Measurements from ENCODE around the gene ZG16B. TPM values are rescaled to one million over a fixed set of nuclear protein-coding genes. Genes with fewer than 3 reads are reported as not detected.
A peak's percentile ranks its signal among the peaks of the same experiment; 100 is the strongest.

Gene ZG16B
- total and polyA plus RNA-seq, 2 of the 8 experiments (the other 6 are each of a cell fraction or from before 2014, with no cell fraction given): 0.11 TPM; not detected in 1

DNA sequence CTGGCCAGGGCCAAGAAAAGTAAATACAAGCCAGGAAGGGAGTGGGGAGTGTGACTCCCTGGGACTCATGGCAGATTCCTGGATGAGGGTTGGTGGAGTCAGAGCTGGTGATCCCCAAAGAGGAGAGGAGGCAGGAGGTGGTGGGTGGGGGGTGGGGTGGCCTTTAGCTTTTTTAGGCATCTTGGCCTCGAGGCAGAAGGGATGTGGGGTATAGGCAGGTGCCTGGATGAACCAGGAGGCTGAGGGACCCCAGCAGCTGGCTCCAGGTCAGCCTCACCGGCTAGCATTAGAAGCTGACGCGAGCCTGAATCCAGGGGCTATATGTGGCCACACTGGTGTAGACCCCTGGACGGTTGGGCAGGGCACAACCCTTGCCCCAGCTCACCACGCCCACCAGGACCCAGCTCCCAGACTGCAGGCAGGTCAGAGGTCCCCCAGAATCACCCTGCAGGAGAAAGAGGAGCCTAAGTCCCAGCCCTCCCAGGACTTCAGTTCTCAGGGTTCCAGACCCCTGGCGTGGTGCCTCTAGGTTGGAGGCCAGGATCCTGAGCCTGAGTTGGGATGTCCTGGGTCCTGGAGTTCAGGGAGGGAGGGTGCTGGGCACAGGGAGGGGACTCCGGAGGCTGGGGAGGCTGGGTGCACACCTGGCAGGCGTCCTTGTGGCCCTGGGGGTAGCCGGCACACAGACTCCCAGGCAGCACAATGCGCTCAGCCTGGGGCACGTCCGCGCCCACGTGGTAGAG lies 45.6 kb upstream of the ZG16B start:
- POLR2A ChIA-PET (ENCODE audit: partially characterized antibody): interaction anchor here (0.5 to 2.8 kb wide), 12 partner anchors 7 to 818 kb away, joined by 3 to 28 read pairs (median 4); partner anchors contain the start of genes ELOB, RNF151 and SRRM2
- no peak overlapping the region; a peak in 1 of 8 replicates for H3K4me3 ChIP-seq (ENCODE audit: extremely low read depth in 1 of 4, insufficient read depth in 2 of 4, low read depth in 3 of 4, low read length in 4 of 4)
- TF ChIP-seq SP1 (IDR thresholded peaks at IDR 0.05; ENCODE audit: low read depth, low read length): no peak
- no peak for TF ChIP-seq ZNF274 (IDR thresholded peaks at IDR 0.05; ENCODE audit: borderline replicate concordance, extremely low read depth, low read length)
- TF ChIP-seq POLR2A (IDR thresholded peaks at IDR 0.05; ENCODE audit: control extremely low read depth in 1 of 2, low read depth in 2 of 2, low read length in 2 of 2): no peak
- TF ChIP-seq SP4 (IDR thresholded peaks at IDR 0.05; ENCODE audit: low read length): no peak
- TF ChIP-seq RBBP5 (IDR thresholded peaks at IDR 0.05; ENCODE audit: borderline replicate concordance, low read depth, low read length): no peak
- TF ChIP-seq KDM5A (IDR thresholded peaks at IDR 0.05; ENCODE audit: low read length): no peak
- TF ChIP-seq BCL11A (IDR thresholded peaks at IDR 0.05; ENCODE audit: low read depth in 2 of 2, low read length in 2 of 2): no peak
- TF ChIP-seq SP2 (IDR thresholded peaks at IDR 0.05; ENCODE audit: low read length): no peak
- no peak for TF ChIP-seq RFX5 (IDR thresholded peaks at IDR 0.05; ENCODE audit: borderline replicate concordance, low read depth, low read length)
- no peak for TF ChIP-seq CEBPB (IDR thresholded peaks at IDR 0.05; ENCODE audit: low read depth, low read length)
- TF ChIP-seq TAF1 (IDR thresholded peaks at IDR 0.05; ENCODE audit: low read depth, low read length): no peak
- TF ChIP-seq FOSL1 (IDR thresholded peaks at IDR 0.05; ENCODE audit: insufficient read depth, low read depth, low read length): no peak
- TF ChIP-seq CBX8 (IDR thresholded peaks at IDR 0.05; ENCODE audit: borderline replicate concordance, low read depth, low read length): no peak
- no peak for TF ChIP-seq EGR1 (IDR thresholded peaks at IDR 0.05; ENCODE audit: borderline replicate concordance, low read depth, low read length)

More for the DNA sequence above, 45.6 kb upstream of the ZG16B start:
- peak overlapping the region; percentile 68; the same call in 1 of the 2 replicates for H4K8ac ChIP-seq (ENCODE audit: extremely low read depth, insufficient read depth, low read length)
- no peak overlapping the region for H3K23ac ChIP-seq (ENCODE audit: insufficient read length)
- H2BK12ac ChIP-seq (ENCODE audit: low read depth, low read length): no peak overlapping the region
- no peak overlapping the region; a peak in 1 of 7 replicates for H3K9ac ChIP-seq (replicated peaks in 1 of 4; ENCODE audit: extremely low read depth in 1 of 4, low read depth in 3 of 4, low read length in 3 of 4)
- peaks cover 0 to 3% (median 0%) of the 10 kb centered on the region in 4 experiments; a peak in 2 of 7 replicates for H3K27me3 ChIP-seq (replicated peaks in 1 of 4; ENCODE audit: control insufficient read depth in 3 of 4, extremely low read depth in 1 of 4, insufficient read depth in 3 of 4, low read length in 3 of 4)
- H4K5ac ChIP-seq (ENCODE audit: insufficient read length, low read depth, low read length): no peak overlapping the region
- H2BK5ac ChIP-seq (ENCODE audit: low read depth, low read length): no peak overlapping the region
- no peaks in the 10 kb centered on the region for H4K20me1 ChIP-seq (replicated peaks in 1 of 2; ENCODE audit: control insufficient read depth in 1 of 2, insufficient read depth in 2 of 2, low read length in 2 of 2)
- no peak overlapping the region for H2AK5ac ChIP-seq (ENCODE audit: low read depth, low read length)
- no peak overlapping the region for H2BK120ac ChIP-seq (replicated peaks; ENCODE audit: low read depth, low read length)
- no peak overlapping the region for H3K14ac ChIP-seq (ENCODE audit: insufficient read length)
- H3K4me1 ChIP-seq (replicated peaks in 1 of 4; ENCODE audit: control insufficient read depth in 3 of 4, insufficient read depth in 4 of 4, low read length in 3 of 4): peaks cover 0 to 3% (median 2%) of the 10 kb centered on the region in 4 experiments; a peak in 1 of 7 replicates
- no peak for FAIRE-seq
- no peaks in the 10 kb centered on the region for H3K79me2 ChIP-seq (ENCODE audit: control insufficient read depth in 1 of 2, insufficient read depth in 2 of 2, low read length in 2 of 2)
- no peak overlapping the region for H3K56ac ChIP-seq (replicated peaks; ENCODE audit: insufficient read length, low read depth, low read length)
- H4K91ac ChIP-seq (replicated peaks; ENCODE audit: insufficient read length, low read length): no peak overlapping the region
- no peak for DNase-seq (ENCODE audit: low read depth in 1 of 2, low spot score in 2 of 2)
- no peak overlapping the region for H3K4ac ChIP-seq (replicated peaks; ENCODE audit: insufficient read length, low read depth, low read length)
- no peak overlapping the region for H2BK20ac ChIP-seq (ENCODE audit: low read length)
- no peaks in the 10 kb centered on the region for H3K36me3 ChIP-seq (ENCODE audit: control insufficient read depth in 2 of 4, insufficient read depth in 4 of 4, low read length in 3 of 4)
- no peak overlapping the region for H3K18ac ChIP-seq (ENCODE audit: extremely low read depth, low read length)
- H3K9me3 ChIP-seq (ENCODE audit: insufficient read depth in 2 of 2, low read depth in 1 of 2, low read length in 1 of 2): no peaks in the 10 kb centered on the region
- H2BK15ac ChIP-seq (ENCODE audit: low read length): no peak overlapping the region
- H3K23me2 ChIP-seq (ENCODE audit: low read depth, low read length): no peaks in the 10 kb centered on the region; the same call in 1 of the 2 replicates
- no peak overlapping the region for H2AFZ ChIP-seq (ENCODE audit: low read length)
- no peak overlapping the region for H3K27ac ChIP-seq (ENCODE audit: low read depth, low read length)
- H3K4me2 ChIP-seq (ENCODE audit: insufficient read depth in 1 of 2, low read depth in 2 of 2, low read length in 2 of 2): no peak overlapping the region; a peak in 1 of 4 replicates
- CTCF ChIA-PET (ENCODE audit: partially characterized antibody): interaction anchor here (0.6 to 1.7 kb wide), 8 partner anchors 16 to 533 kb away, joined by 3 to 7 read pairs (median 4); no protein-coding TSS in a partner anchor
- H3K79me1 ChIP-seq (ENCODE audit: low read depth, low read length): no peaks in the 10 kb centered on the region; the same call in 1 of the 2 replicates
- WGBS, 2 experiments (ENCODE audit: extremely low coverage in 1 of 2, insufficient coverage in 1 of 2, insufficient read length in 1 of 2, insufficient replicate concordance in 2 of 2, low coverage in 1 of 2, low lambda C conversion rate in 2 of 2, missing lambda C conversion rate in 1 of 2): 80% methylated on average over 14 of the region's 15 CpGs; no CpG with 5 or more reads in 1 of the 2 experiments

Measured in H1 (cell line).